B cell (primary cell): Measurements from ENCODE around the gene ACAP3. TPM values are rescaled to one million over a fixed set of nuclear protein-coding genes. Genes with fewer than 3 reads are reported as not detected.

Experiments used
- ATAC-seq: fragments of 200-7000 bp; cut with Tn5 transposase; one replicate; pipeline ENCODE4 v1.10.0; 2021; ENCODE audit warnings: low read depth, mild to moderate bottlenecking, moderate number of reproducible peaks, moderate library complexity
- CTCF ChIA-PET: fragments of 350-600 bp; sonication (Branson Sonifier 250); formaldehyde crosslinking; loops from one replicate; lab custom pipeline; 2021; ENCODE audit warnings: antibody characterized with exemption, inconsistent platforms; lab: Charles Lee
- POLR2A ChIA-PET: fragments of 350-600 bp; sonication (Branson Sonifier 250); formaldehyde crosslinking; loops from one replicate; lab custom pipeline; 2021; ENCODE audit warnings: antibody characterized with exemption; lab: Charles Lee
- DNase-seq: peaks from one replicate; pipeline ENCODE4 v3.0.0; 2013
- H2AFZ ChIP-seq: 2 replicates; pipeline ENCODE4 v1.6.1; 2012; ENCODE audit warnings: mild to moderate bottlenecking, low read depth, low read length; ENCODE audit not compliant: insufficient read depth, poor library complexity, severe bottlenecking
- H3K27ac ChIP-seq, 2 donors: 1 replicate in 1 of 2; 2 replicates in 1 of 2; pipeline ENCODE4 v1.5.1; 2012 to 2013; ENCODE audit warnings: low read length in 2 of 2, mild to moderate bottlenecking in 2 of 2, moderate library complexity in 1 of 2
- H3K27me3 ChIP-seq, 4 experiments: fragments of 200-600 bp in 1 of 4; sonication (generic) in 1 of 4; replicated peaks in 1 of 4; 1 replicate in 2 of 4; 2 replicates in 2 of 4; pipeline versions ENCODE4 v1.6.1 to v1.7.0; 2013 to 2016; ENCODE audit warnings: low read length in 3 of 4, mild to moderate bottlenecking in 2 of 4, mixed read lengths in 1 of 4, moderate library complexity in 1 of 4; ENCODE audit not compliant: insufficient read depth in 4 of 4, control insufficient read depth in 3 of 4; ENCODE audit errors: control extremely low read depth in 1 of 4
- H3K36me3 ChIP-seq, 2 experiments: replicated peaks in 1 of 2; 1 replicate in 1 of 2; 2 replicates in 1 of 2; pipeline versions ENCODE4 v1.6.1 to v1.7.1; 2013; ENCODE audit warnings: low read length in 1 of 2; ENCODE audit not compliant: insufficient read depth in 2 of 2, control insufficient read depth in 1 of 2; ENCODE audit errors: control extremely low read depth in 1 of 2, extremely low read depth in 1 of 2
- H3K4me1 ChIP-seq, 2 donors: fragments of 200-600 bp in 1 of 2; sonication (generic) in 1 of 2; 1 replicate in 1 of 2; 2 replicates in 1 of 2; pipeline versions ENCODE4 v1.5.1 to v1.6.1; 2013 to 2017; ENCODE audit warnings: low read length in 2 of 2; ENCODE audit not compliant: control insufficient read depth in 2 of 2, insufficient read depth in 2 of 2
- H3K4me2 ChIP-seq: replicated peaks from 2 replicates; pipeline ENCODE3; 2012; ENCODE audit warnings: mild to moderate bottlenecking, low read depth, low read length; ENCODE audit not compliant: poor library complexity, severe bottlenecking
- H3K4me3 ChIP-seq, 5 experiments: fragments of 200-600 bp in 1 of 5; sonication (generic) in 1 of 5; 1 replicate in 3 of 5; 2 replicates in 2 of 5; pipeline versions ENCODE4 v1.5.1 to v1.7.0; 2011 to 2016; ENCODE audit warnings: low read length in 4 of 5, mild to moderate bottlenecking in 4 of 5, low read depth in 2 of 5, control low read depth in 1 of 5, moderate library complexity in 1 of 5; ENCODE audit not compliant: insufficient read depth in 1 of 5; ENCODE audit errors: control extremely low read depth in 1 of 5, extremely low read depth in 1 of 5
- H3K79me2 ChIP-seq: fragments of 200-600 bp; sonication (generic); one replicate; pipeline ENCODE4 v1.6.0; 2016; ENCODE audit warnings: low read length; ENCODE audit not compliant: control insufficient read depth, insufficient read depth
- H3K9ac ChIP-seq: fragments of 200-600 bp; sonication (generic); 2 replicates; pipeline ENCODE4 v1.6.1; 2017; ENCODE audit warnings: mild to moderate bottlenecking, low read length, moderate library complexity
- H3K9me3 ChIP-seq, 3 donors: one replicate each; pipeline versions ENCODE4 v1.6.1 to v1.7.1; 2013; ENCODE audit warnings: low read length in 2 of 3; ENCODE audit not compliant: control insufficient read depth in 2 of 3, insufficient read depth in 1 of 3; ENCODE audit errors: control extremely low read depth in 1 of 3
- H4K20me1 ChIP-seq: 2 replicates; pipeline ENCODE4 v1.6.0; 2012; ENCODE audit warnings: mild to moderate bottlenecking, low read length; ENCODE audit not compliant: insufficient read depth, control insufficient read depth, poor library complexity, severe bottlenecking
- H3K27ac Mint-ChIP-seq: one replicate; pipeline ENCODE4 v1.8.0; 2021; ENCODE audit warnings: mixed read lengths
- H3K27me3 Mint-ChIP-seq: one replicate; pipeline ENCODE4 v1.8.0; 2021; ENCODE audit warnings: mixed read lengths
- H3K4me1 Mint-ChIP-seq: one replicate; pipeline ENCODE4 v1.8.0; 2021; ENCODE audit warnings: mixed read lengths
- H3K4me3 Mint-ChIP-seq: one replicate; pipeline ENCODE4 v1.8.0; 2021; ENCODE audit warnings: mixed read lengths
- H3K9me3 Mint-ChIP-seq: one replicate; pipeline ENCODE4 v1.8.0; 2022; ENCODE audit warnings: mixed read lengths; ENCODE audit not compliant: insufficient read depth
- EZH2 ChIP-seq: IDR thresholded peaks from 2 replicates; pipeline ENCODE4 v1.6.1; 2012; ENCODE audit warnings: borderline replicate concordance, low read depth, mild to moderate bottlenecking, moderate library complexity, low read length; ENCODE audit not compliant: insufficient read depth, poor library complexity, severe bottlenecking
- WGBS: methylation state at CpG from one replicate; pipeline ENCODE4 v1.1.5; 2013; ENCODE audit warnings: missing lambda C conversion rate; ENCODE audit not compliant: insufficient coverage; 5-methylcytosine and 5-hydroxymethylcytosine counted together
- intact Hi-C: fragments of 100-400 bp; cut with micrococcal nuclease; formaldehyde crosslinking; loops from one replicate; pipeline ENCODE4 v1.10.0; 2022
- polyA plus RNA-seq: library from polyadenylated mRNA; depleted of rRNA; stranded (reverse); fragments of >200 nt; gene quantifications from 2 replicates; pipeline ENCODE4 v1.2.3, GENCODE V29; 2012
- total RNA-seq, 2 donors: library from RNA; stranded (reverse); fragments of 120-200 nt in 1 of 2; gene quantifications; 1 replicate in 1 of 2; 2 replicates in 1 of 2; pipeline versions ENCODE4 v1.2.3 to v1.2.4, GENCODE V29; 2013 to 2022
- TF ChIP-seq, protein P1 (sequence below): fragments of 200-600 bp; IDR thresholded peaks from one replicate; pipeline ENCODE4 v1.8.0; 2022; ENCODE audit warnings: antibody characterized with exemption, mild to moderate bottlenecking

ACAP3 gene
- total and polyA plus RNA-seq, 2 donors (not counting 1 experiment from before 2014, with no cell fraction given): 40.7 to 124 TPM

DNA sequence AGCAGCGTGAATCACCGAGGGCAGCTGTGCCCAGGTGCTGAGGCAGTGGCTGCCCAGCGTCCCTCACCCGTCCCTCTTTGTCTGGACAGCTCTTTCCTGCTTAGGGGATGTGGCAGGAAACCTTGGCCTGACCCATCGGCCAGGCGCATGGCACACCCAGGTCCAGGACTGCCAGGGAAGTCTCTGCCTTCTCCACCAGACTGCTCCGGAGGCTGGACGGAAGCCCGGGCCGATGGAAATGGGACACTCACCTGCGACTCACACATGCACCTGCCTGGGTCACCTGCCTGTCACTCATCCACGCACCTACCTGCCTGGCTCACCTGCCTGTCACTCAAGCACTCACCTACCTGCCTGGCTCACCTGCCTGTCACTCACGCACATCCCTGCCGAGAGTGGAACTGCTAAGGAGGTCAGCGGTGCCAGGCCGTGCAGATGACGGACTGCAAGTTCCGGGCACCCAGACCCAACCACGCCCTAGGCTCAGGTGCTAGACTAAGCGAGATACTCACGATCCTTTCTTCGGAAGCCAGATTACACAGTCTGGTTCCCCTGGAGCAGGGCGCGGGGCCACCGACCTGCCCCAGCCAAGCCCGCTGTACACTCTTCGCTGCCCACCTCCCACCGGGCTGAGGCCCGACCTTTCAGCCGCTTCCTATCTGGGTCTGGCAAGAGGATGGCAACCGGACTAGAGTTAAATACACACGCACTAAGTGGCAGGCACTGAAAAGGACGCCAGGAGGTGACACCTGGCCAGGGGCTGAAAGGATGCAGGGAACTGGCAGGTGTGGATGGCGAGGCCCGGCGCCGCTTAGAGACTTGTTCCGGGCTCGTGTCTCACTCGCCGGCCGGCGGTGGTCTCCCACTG, 35.2 kb downstream of the ACAP3 start:
- WGBS: 48% methylated on average over 43 of the region's 43 CpGs
- DNase-seq: no peak
- peak overlapping the region; percentile 93 for H3K4me2 ChIP-seq
- no peak for ATAC-seq
- no peaks in the 10 kb centered on the region for H3K27me3 ChIP-seq
- peaks cover 0 to 15% of the 10 kb centered on the region in 2 experiments for H3K36me3 ChIP-seq
- Mint-ChIP-seq H3K4me1 (peaks cover 36% of the 10 kb centered on the region), H3K9me3 (no peaks in the 10 kb centered on the region), H3K4me3 (peak overlapping the region; percentile 88), H3K27me3 (no peaks in the 10 kb centered on the region), H3K27ac (peak overlapping the region; percentile 76)
- CTCF ChIA-PET: interaction anchor here (0.9 kb wide), 1 partner anchor 155 kb away, joined by 3 read pairs; no protein-coding TSS in a partner anchor
- peaks cover 55% of the 10 kb centered on the region for H4K20me1 ChIP-seq
- intact Hi-C loops: loop anchor here (1.0 kb wide), 3 partner anchors 33 to 156 kb away; partner anchors contain the start of genes C1orf159, CPTP and INTS11
- H3K4me1 ChIP-seq: peaks cover 29 to 38% of the 10 kb centered on the region in 2 donors
- POLR2A ChIA-PET: interaction anchor here (0.9 to 1.4 kb wide), 2 partner anchors 11 to 150 kb away, joined by 6 to 8 read pairs; no protein-coding TSS in a partner anchor
- peak overlapping the region; percentile 24 to 77 for H3K27ac ChIP-seq
- TF ChIP-seq EZH2: no peak
- TF ChIP-seq, protein P1, sequence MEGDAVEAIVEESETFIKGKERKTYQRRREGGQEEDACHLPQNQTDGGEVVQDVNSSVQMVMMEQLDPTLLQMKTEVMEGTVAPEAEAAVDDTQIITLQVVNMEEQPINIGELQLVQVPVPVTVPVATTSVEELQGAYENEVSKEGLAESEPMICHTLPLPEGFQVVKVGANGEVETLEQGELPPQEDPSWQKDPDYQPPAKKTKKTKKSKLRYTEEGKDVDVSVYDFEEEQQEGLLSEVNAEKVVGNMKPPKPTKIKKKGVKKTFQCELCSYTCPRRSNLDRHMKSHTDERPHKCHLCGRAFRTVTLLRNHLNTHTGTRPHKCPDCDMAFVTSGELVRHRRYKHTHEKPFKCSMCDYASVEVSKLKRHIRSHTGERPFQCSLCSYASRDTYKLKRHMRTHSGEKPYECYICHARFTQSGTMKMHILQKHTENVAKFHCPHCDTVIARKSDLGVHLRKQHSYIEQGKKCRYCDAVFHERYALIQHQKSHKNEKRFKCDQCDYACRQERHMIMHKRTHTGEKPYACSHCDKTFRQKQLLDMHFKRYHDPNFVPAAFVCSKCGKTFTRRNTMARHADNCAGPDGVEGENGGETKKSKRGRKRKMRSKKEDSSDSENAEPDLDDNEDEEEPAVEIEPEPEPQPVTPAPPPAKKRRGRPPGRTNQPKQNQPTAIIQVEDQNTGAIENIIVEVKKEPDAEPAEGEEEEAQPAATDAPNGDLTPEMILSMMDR: no peak
- no peaks in the 10 kb centered on the region for H3K9me3 ChIP-seq
- peak overlapping the region; percentile 3 to 84 (median 75) for H3K4me3 ChIP-seq
- H3K79me2 ChIP-seq: peaks cover 58% of the 10 kb centered on the region
- H2AFZ ChIP-seq: peak overlapping the region; percentile 98
- H3K9ac ChIP-seq: peak overlapping the region; percentile 87
